ENCODE data around the gene FOXP1. TPM values are rescaled to one million over a fixed set of nuclear protein-coding genes. Genes with fewer than 3 reads are reported as not detected.

Gene FOXP1
- total and polyA plus RNA-seq, 2 of the 13 experiments (the other 11 are each of a cell fraction or from before 2014, with no cell fraction given): 40.4 to 59.0 TPM

- TF ChIP-seq ZNF280B (CRISPR knock-in tag; IDR thresholded peaks at IDR 0.05; ENCODE audit: borderline replicate concordance) (no peak), ZMYM3 (CRISPR knock-in tag; IDR thresholded peaks at IDR 0.05) (peak; percentile 63; the same call in 1 of the 2 replicates), ZNF460 (CRISPR knock-in tag; IDR thresholded peaks at IDR 0.05; ENCODE audit: borderline replicate concordance) (no peak), TCF7L2 (IDR thresholded peaks at IDR 0.05; ENCODE audit: low read depth, low read length) (no peak), BCL6 (CRISPR knock-in tag; IDR thresholded peaks at IDR 0.05) (peak; percentile 54; the same call in 1 of the 2 replicates), ZZZ3 (CRISPR knock-in tag; IDR thresholded peaks at IDR 0.05; ENCODE audit: borderline replicate concordance) (no peak), PTBP1 (IDR thresholded peaks at IDR 0.05; ENCODE audit: low read depth, low read length, poor library complexity, severe bottlenecking) (no peak), FLYWCH1 (CRISPR knock-in tag; IDR thresholded peaks at IDR 0.05) (no peak), ZNF607 (CRISPR knock-in tag; IDR thresholded peaks at IDR 0.05; ENCODE audit: borderline replicate concordance) (no peak), THAP7 (CRISPR knock-in tag; IDR thresholded peaks at IDR 0.05) (no peak), TCF7 (IDR thresholded peaks at IDR 0.05; ENCODE audit: low read depth) (peak; percentile 40; the same call in 1 of the 2 replicates), CBFB (CRISPR knock-in tag; IDR thresholded peaks at IDR 0.05) (no peak), MEIS2 (CRISPR knock-in tag; IDR thresholded peaks at IDR 0.05) (no peak), RBM22 (optimal IDR thresholded peaks at IDR 0.05; ENCODE audit: low read length) (no peak), ETV5 (CRISPR knock-in tag; IDR thresholded peaks at IDR 0.05; ENCODE audit: borderline replicate concordance) (no peak), RXRB (CRISPR knock-in tag; IDR thresholded peaks at IDR 0.05; ENCODE audit: borderline replicate concordance) (peak; percentile 30; the same call in 1 of the 2 replicates), MBNL3 (CRISPR knock-in tag; conservative IDR thresholded peaks at IDR 0.05) (no peak), DMTF1 (CRISPR knock-in tag; IDR thresholded peaks at IDR 0.05) (no peak), RFXAP (CRISPR knock-in tag; IDR thresholded peaks at IDR 0.05; ENCODE audit: borderline replicate concordance) (no peak), ZNF75D (CRISPR knock-in tag; IDR thresholded peaks at IDR 0.05; ENCODE audit: borderline replicate concordance) (no peak), ZBTB42 (CRISPR knock-in tag; IDR thresholded peaks at IDR 0.05) (no peak), RFX1 (IDR thresholded peaks at IDR 0.05) (no peak), FOXO4 (CRISPR knock-in tag; conservative IDR thresholded peaks at IDR 0.05) (no peak), ZSCAN30 (CRISPR knock-in tag; IDR thresholded peaks at IDR 0.05) (no peak)
These were observed 23.9 kb downstream of the FOXP1 start (continued) for GRCh38 chr3:71559578-71560162.
